ENCODE results near the gene BDH1. TPM values are rescaled to one million over a fixed set of nuclear protein-coding genes. Genes with fewer than 3 reads are reported as not detected.

The BDH1 gene
- total RNA-seq, 6 donors from 2014 or later: 13.5 to 30.4 (median 23.0) TPM

GRCh38 chr3:197522183-197522715 lies 33.5 kb downstream of the BDH1 start:
- Histone ChIP-seq H3K4me3 (no peak overlapping the region), H3K36me3 (no peaks in the 10 kb centered on the region), H3K27me3 (no peaks in the 10 kb centered on the region), H3K4me1 (peaks cover 5 to 20% (median 11%) of the 10 kb centered on the region in 4 donors), H3K27ac (peak overlapping the region in 1 of 4 donors; percentile 2), H3K9me3 (no peaks in the 10 kb centered on the region)
- 67 to 71% methylated on average over 13 of the region's 13 CpGs for WGBS, 2 donors
- TF ChIP-seq POLR2A (IDR thresholded peaks at IDR 0.05) (no peak), CTCF (IDR thresholded peaks at IDR 0.05) (no peak), EP300 (IDR thresholded peaks at IDR 0.05) (no peak), POLR2AphosphoS5 (IDR thresholded peaks at IDR 0.05) (no peak)
- DNase-seq (no peak), ATAC-seq (ENCODE audit: low FRiP score in 2 of 2) (no peak)

- H3K4me1 ChIP-seq: peaks cover 7 to 24% (median 12%) of the 10 kb centered on the region in 4 donors
- WGBS, 2 donors: 87 to 94% methylated on average over 18 of the region's 18 CpGs
- DNase-seq (no peak), ATAC-seq (ENCODE audit: low FRiP score in 2 of 2) (no peak)
- TF ChIP-seq CTCF (IDR thresholded peaks at IDR 0.05): no peak
- no peak for TF ChIP-seq POLR2AphosphoS5 (IDR thresholded peaks at IDR 0.05)
- no peak for TF ChIP-seq POLR2A (IDR thresholded peaks at IDR 0.05)
- peak overlapping the region in 2 of 4 donors; percentile 2 to 13 for H3K27ac ChIP-seq
- H3K4me3 ChIP-seq: no peak overlapping the region
- no peaks in the 10 kb centered on the region for H3K9me3 ChIP-seq
- no peaks in the 10 kb centered on the region for H3K27me3 ChIP-seq
- H3K36me3 ChIP-seq: no peaks in the 10 kb centered on the region
These were observed 34.2 kb downstream of the BDH1 start for GRCh38 chr3:197521277-197522182.

- Histone ChIP-seq H3K36me3 (no peaks in the 10 kb centered on the region), H3K27me3 (no peaks in the 10 kb centered on the region), H3K27ac (peak overlapping the region in 1 of 4 donors; percentile 13), H3K4me1 (peaks cover 7 to 24% (median 12%) of the 10 kb centered on the region in 4 donors), H3K4me3 (no peak overlapping the region), H3K9me3 (no peaks in the 10 kb centered on the region)
- ATAC-seq (ENCODE audit: low FRiP score in 2 of 2) (peak; percentile 31 to 85), DNase-seq (peak in 1 of 2 donors; percentile 77)
- TF ChIP-seq POLR2A (IDR thresholded peaks at IDR 0.05) (no peak), EP300 (IDR thresholded peaks at IDR 0.05) (no peak), POLR2AphosphoS5 (IDR thresholded peaks at IDR 0.05) (no peak), CTCF (IDR thresholded peaks at IDR 0.05) (no peak)
- WGBS, 2 donors: 76% methylated on average over 29 to 31 of the region's 31 CpGs
These were observed 35.2 kb downstream of the BDH1 start for GRCh38 chr3:197520311-197521276.

- Histone ChIP-seq H3K36me3 (no peaks in the 10 kb centered on the region), H3K4me1 (peaks cover 7 to 24% (median 12%) of the 10 kb centered on the region in 4 donors), H3K27me3 (no peaks in the 10 kb centered on the region), H3K4me3 (no peak overlapping the region), H3K27ac (no peak overlapping the region), H3K9me3 (no peaks in the 10 kb centered on the region)
- no peak for ATAC-seq (ENCODE audit: low FRiP score in 2 of 2)
- peak in 1 of 2 donors; percentile 78 for DNase-seq
- TF ChIP-seq POLR2AphosphoS5 (IDR thresholded peaks at IDR 0.05) (no peak), POLR2A (IDR thresholded peaks at IDR 0.05) (no peak), EP300 (IDR thresholded peaks at IDR 0.05) (no peak), CTCF (IDR thresholded peaks at IDR 0.05) (no peak)
- WGBS, 2 donors: 94 to 95% methylated on average over 10 to 18 of the region's 18 CpGs
These were observed 36.0 kb downstream of the BDH1 start for GRCh38 chr3:197519801-197520211.

Data from upper lobe of left lung (tissue), 6 donors.